SK-N-DZ (cell line): ENCODE results near the gene ARFIP1.

ENCODE experiments used
- DNase-seq: peaks from one replicate; pipeline ENCODE4 v3.0.0-alpha.2; 2015; ENCODE audit warnings: low spot score

The ARFIP1 gene

DNA sequence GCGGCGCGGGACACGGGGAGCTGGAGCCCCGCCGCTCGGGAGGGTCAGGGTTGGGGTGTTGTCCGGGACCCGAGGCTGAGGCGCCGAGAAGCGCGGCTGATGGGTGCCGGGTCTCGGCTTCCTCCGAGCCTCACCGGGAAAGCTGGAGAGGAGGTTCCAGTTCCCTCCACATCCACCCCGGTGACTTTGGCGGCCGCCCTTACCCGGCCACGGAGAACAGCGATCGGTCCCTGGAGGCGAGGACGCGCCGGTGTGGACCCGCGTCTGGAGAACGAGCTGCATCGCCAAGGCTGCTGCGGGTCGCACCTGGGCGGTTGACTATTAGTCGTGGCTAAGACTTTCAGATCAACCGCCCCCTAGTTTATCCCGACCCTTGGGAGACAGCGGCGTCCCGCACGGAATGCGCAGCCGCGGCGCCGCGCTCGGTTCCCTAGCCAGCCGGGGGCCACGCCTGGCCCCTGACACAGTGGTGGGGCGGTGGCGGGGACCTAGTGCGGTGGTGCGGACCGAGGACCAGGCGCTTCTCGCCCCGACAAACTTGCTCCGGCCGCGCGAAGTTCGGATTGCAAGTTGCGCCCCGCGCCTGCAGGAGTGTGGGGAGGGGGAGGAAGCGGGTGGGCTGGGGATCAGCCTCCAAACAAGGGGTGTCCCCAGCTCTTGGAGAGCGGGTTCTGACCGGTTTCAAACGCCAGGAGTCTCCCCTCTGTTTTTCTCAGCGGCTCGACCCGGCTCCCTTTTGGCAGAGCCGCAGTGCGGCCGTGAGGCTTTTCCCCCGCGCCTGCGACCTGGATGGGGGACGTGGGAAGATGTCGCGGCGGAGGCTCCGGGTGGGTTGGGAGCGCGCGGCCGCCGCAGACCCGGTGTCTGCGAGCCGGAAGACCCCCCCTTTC is 156.9 kb downstream of the ARFIP1 start:
- DNase-seq = peak; percentile 22

GRCh38 chr4:152937336-152938236 is 157.8 kb downstream of the ARFIP1 start:
- DNase-seq = no peak

DNA sequence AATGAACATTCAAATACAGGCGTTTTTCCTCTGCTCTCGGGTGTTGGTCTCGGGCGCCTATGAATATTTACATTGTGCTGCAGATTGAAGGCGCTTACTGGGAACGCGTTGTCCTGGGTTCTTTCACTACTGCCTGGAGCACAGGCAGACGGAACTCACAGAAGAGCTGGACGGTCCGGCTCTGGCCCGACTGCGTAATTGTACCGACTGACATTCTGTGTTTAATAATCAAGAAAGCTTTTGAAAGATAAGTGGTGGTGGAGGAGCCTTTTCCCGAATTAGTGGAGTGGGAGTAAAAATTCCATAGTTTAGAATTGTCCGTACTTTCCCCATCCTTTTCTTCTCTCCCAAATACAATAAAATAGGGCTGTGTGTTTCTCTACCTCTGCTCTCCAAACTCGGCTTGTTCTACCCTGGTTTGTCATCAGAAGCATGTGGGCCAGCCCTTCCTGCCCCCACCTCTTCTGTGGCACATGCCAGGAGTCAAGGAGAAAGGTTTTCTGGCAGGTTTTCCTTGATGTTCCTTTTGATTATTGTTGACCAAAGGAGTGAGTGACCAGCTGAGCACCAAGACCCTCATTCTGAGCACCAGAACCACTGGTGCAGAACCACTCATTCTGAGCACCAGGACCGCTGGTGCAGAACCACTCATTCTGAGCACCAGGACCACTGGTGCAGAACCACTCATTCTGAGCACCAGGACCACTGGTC is 158.6 kb downstream of the ARFIP1 start:
- DNase-seq = no peak

GRCh38 chr4:152939621-152940020 is 159.9 kb downstream of the ARFIP1 start:
- no peak for DNase-seq

DNA sequence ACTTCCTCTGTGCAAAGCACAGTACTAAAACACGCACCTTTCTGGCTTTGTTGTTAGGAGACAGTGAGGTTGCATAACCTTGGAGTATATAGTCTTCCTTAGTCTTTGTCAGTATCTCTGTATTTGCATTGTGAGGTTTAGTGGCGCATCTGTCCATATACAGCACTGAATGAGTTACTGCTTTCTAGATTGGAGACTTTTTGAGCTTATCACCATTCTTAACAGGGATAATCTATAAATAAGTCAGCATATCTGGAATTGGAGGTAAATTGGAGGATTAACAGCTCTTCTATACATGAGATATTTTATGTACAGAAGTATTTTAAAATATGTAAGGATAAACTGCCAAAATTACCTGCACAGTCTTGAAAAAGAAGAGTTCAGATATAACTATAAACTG is 160.7 kb downstream of the ARFIP1 start:
- DNase-seq = no peak

DNA sequence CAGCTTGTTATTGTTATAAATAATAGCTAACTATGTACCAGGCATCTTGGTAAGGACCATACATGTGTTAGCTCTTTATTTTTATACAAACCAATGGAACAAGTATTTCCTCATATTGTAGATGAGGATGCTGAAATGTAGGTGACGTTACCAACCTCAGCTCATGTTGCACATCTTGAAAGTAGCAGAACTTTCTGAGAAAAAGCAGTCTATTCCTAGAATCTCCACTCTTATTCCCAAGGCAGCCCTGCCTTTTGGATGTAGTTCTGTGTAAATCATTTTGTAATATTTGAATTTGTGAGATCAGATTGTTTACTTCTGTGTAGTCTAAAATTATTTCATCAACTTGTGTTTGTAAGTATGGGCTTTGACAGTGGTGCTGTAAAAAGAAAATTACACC is 161.7 kb downstream of the ARFIP1 start:
- no peak for DNase-seq

- DNase-seq = no peak
These were observed 162.6 kb downstream of the ARFIP1 start for GRCh38 chr4:152942346-152942745.

DNA sequence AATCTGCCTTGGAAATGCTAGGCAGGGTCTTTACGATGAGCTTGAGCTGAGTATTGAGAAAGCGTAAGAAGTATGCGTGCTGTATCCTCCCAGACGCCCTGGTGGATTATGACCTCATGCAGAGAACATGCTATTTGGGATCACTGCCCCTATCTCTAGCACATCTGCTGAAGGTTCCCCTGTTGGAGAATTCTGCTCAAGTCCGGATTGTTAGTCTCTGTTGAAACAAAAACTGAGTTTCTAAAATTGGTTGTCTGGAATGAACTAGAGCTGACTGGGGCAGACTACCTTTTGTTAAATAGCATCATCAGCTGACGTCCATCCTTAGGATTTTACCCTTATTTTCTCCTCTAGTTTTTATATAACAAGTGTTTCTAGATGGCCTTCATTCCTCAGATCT is 163.9 kb downstream of the ARFIP1 start:
- no peak for DNase-seq

- no peak for DNase-seq
These were observed 165.0 kb downstream of the ARFIP1 start for GRCh38 chr4:152944666-152945320.

DNA sequence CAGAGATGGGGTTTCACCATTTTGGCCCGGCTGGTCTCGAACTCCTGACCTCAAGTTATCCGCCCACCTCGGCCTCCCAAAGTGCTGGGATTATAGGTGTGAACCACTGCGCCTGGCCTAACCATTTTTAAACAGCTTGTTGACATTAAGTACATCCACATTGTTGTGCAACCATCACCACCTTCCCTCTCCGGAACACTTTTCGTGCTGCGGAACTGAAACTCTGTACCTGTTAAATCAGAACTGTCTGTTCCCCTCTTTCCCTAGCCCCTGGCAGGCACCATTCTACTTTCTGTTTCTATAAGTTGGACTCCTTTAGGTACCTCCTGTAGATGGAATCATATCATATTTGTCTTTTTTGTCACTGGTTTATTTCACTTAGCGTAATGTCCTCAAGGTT is 165.9 kb downstream of the ARFIP1 start:
- DNase-seq = no peak

- no peak for DNase-seq
These were observed 166.7 kb downstream of the ARFIP1 start for GRCh38 chr4:152946446-152946845.

DNA sequence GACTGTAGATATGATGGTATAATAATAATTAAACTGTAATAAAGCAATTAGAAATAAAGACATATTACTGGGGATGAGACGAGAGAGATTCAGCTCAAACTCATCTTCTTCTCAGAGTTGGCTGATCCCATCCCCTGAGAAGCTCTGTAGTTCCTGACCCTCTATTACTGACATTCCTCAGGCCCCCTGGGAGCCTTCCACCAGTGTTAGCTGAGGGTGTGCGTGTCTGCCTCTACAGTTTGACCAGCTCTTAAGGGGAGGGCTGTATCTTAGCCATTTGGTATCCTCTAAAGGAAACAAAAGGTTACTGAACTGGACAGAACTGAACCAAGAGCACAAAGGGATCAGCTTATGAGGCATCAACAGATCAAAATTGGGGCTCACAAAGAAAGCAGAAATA is 167.6 kb downstream of the ARFIP1 start:
- DNase-seq = no peak

- no peak for DNase-seq
These were observed 170.2 kb downstream of the ARFIP1 start for GRCh38 chr4:152949930-152950329.

DNA sequence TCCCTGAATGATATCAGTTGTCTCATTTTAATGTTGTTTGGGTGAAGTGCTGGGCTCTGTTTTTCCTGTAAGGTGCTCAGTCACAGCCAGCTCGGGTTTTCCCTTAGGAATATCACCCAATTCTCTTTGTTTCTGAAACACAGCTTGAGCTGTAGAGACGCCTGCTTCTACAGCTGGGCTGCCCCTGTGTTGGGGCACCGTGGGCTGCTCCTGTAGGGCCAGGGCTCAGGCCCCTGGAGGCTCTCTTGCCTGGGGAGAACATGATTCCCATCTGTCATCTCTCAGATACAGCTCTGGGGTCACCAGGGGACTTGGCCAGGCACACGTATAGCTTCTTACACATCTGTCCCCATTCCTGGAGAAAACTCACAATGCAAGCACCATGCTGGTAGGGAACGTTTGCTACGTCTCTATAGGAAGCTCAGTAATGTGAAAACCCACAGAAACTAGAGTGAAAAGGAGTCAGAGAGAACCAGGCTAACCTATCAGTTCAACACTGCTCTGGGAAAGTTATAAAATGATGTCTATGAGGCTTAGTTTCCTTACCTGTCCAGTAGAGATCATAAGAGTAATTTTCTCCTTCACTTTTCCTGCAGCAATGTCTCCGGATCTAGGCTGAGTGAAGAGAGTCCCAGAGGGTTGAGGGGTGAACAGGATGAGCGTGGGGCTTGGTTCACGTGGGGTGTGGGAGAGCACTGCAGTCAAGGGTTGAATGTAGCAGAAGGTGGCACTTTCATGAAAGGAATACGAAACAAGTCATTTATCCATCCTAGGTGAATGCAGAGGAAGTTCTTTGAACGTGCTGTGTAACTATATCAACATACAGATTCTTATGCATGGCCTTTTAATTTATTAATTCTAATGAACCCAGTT is 170.9 kb downstream of the ARFIP1 start:
- no peak for DNase-seq

- DNase-seq = no peak
These were observed 171.6 kb downstream of the ARFIP1 start for GRCh38 chr4:152951348-152951747.

DNA sequence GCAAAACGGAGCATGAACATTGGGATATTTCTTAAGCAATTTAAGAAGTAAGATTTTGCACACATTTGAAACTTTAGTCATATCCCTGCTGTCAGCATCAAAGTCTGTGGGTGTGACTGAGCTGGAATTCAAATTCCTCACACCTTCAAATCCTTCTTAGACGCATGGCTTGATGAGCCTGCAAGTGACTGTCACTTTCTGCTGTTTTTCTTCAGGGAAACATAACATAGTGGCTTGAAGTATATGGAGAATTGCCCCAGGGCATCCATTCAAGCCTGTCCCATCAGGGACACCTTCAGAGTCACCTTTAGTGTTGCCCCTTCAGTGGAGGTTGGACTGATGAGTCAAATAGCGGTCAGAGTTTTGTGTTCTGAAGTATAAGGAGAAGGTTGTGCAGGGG is 173.8 kb downstream of the ARFIP1 start:
- DNase-seq = no peak

DNA sequence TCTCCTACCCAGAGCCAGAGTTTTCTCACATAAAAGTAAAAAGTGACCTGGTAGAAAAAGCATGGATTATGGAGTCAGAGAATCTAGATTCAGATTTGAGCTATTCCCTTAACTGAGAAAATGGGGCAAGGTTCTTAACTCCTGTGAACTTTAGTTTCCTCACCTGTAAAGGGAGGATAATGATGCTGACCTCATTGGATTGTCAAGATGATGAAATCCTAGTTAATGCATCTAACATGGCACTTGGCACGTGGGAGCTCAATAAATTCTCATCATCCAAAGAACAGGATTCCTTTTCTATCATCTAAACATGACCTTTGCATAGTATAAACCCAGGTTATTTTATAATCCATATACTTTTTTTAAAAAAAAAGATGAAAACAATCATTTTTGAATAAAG is 175.0 kb downstream of the ARFIP1 start:
- DNase-seq = no peak

GRCh38 chr4:152956147-152956546 is 176.4 kb downstream of the ARFIP1 start:
- no peak for DNase-seq

DNA sequence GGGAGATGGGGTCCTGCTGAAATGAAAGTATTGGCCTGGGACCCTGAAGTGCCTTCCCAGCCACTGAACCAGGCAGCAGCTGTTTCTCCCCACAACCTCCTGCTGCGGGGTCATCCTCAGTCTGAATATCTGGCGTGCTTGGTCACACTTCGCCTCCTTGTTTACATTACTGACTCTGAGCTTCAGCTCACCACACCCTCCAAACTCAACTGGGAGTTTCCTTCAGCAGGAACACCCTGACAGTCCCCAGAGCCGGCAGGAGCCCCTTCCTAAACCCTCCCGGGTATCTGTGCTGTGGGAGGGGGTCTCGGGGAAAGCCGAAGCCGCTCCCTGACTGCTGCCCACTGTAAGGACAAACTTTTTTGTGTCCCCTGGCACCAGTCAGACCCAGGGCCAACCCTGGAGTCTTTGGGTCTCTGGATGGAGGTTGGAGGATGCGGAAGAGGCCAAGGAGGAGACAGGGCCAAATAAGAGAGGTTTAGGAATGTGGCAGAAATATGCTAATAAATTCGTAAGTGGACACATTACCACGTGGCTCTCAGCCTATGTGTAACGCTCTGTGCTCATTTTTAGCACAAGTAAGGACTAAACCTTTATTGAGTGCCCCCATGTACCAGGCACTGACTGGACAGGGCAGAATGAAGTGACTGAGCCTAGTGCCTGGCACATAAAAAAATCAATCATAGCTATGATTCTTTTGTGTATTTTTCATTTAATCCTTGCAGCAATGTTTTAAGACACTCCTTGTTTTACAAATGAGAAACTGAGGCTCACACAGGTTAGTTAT is 177.1 kb downstream of the ARFIP1 start:
- no peak for DNase-seq
